ENCODE data around the gene PDE6B. TPM values are rescaled to one million over a fixed set of nuclear protein-coding genes. Genes with fewer than 3 reads are reported as not detected.
A peak's percentile ranks its signal among the peaks of the same experiment; 100 is the strongest.

PDE6B gene
- total and polyA plus RNA-seq, 4 donors: 1.1 to 4.0 (median 2.1) TPM

- ATAC-seq (ENCODE audit: low FRiP score) (no peak), DNase-seq (no peak)
- no peak overlapping the region for H3K27ac ChIP-seq (ENCODE audit: low read depth in 1 of 2, low read length in 2 of 2)
- H3K27me3 ChIP-seq (ENCODE audit: control insufficient read depth in 1 of 2, insufficient read depth in 2 of 2, low read length in 1 of 2): no peaks in the 10 kb centered on the region
- intact Hi-C loops (cut with DNase I): no loop called here
- no peaks in the 10 kb centered on the region for H3K9me3 ChIP-seq (ENCODE audit: control insufficient read depth, low read length)
- H3K4me3 ChIP-seq (ENCODE audit: low read length in 2 of 2): no peak overlapping the region
- WGBS, 2 donors: 90 to 91% methylated on average over 9 of the region's 9 CpGs
- no peaks in the 10 kb centered on the region for H3K36me3 ChIP-seq (ENCODE audit: control insufficient read depth in 1 of 2, insufficient read depth in 2 of 2, low read length in 1 of 2)
- H3K4me1 ChIP-seq (ENCODE audit: control insufficient read depth in 1 of 2, insufficient read depth in 2 of 2, low read length in 2 of 2): no peaks in the 10 kb centered on the region
Measured at GRCh38 chr4:712916-713632, 87.7 kb downstream of the PDE6B start.

GRCh38 chr4:714087-714486 lies 88.7 kb downstream of the PDE6B start:
- no peak overlapping the region for H3K4me3 ChIP-seq (ENCODE audit: low read length in 2 of 2)
- intact Hi-C loops (cut with DNase I): no loop called here
- H3K27me3 ChIP-seq (ENCODE audit: control insufficient read depth in 1 of 2, insufficient read depth in 2 of 2, low read length in 1 of 2): no peaks in the 10 kb centered on the region
- no peak for ATAC-seq (ENCODE audit: low FRiP score)
- no peak for DNase-seq
- no peaks in the 10 kb centered on the region for H3K36me3 ChIP-seq (ENCODE audit: control insufficient read depth in 1 of 2, insufficient read depth in 2 of 2, low read length in 1 of 2)
- H3K27ac ChIP-seq (ENCODE audit: low read depth in 1 of 2, low read length in 2 of 2): no peak overlapping the region
- WGBS, 2 donors: 91 to 95% methylated on average over 18 of the region's 18 CpGs
- no peaks in the 10 kb centered on the region for H3K4me1 ChIP-seq (ENCODE audit: control insufficient read depth in 1 of 2, insufficient read depth in 2 of 2, low read length in 2 of 2)
- H3K9me3 ChIP-seq (ENCODE audit: control insufficient read depth, low read length): no peaks in the 10 kb centered on the region

GRCh38 chr4:717601-718320 lies 92.4 kb downstream of the PDE6B start:
- 88 to 92% methylated on average over 34 of the region's 34 CpGs for WGBS, 2 donors
- no peak overlapping the region for H3K27ac ChIP-seq (ENCODE audit: low read depth in 1 of 2, low read length in 2 of 2)
- no peaks in the 10 kb centered on the region for H3K36me3 ChIP-seq (ENCODE audit: control insufficient read depth in 1 of 2, insufficient read depth in 2 of 2, low read length in 1 of 2)
- H3K4me3 ChIP-seq (ENCODE audit: low read length in 2 of 2): no peak overlapping the region
- H3K27me3 ChIP-seq (ENCODE audit: control insufficient read depth in 1 of 2, insufficient read depth in 2 of 2, low read length in 1 of 2): no peaks in the 10 kb centered on the region
- intact Hi-C loops (cut with DNase I): no loop called here
- H3K4me1 ChIP-seq (ENCODE audit: control insufficient read depth in 1 of 2, insufficient read depth in 2 of 2, low read length in 2 of 2): no peaks in the 10 kb centered on the region
- DNase-seq: no peak
- ATAC-seq (ENCODE audit: low FRiP score): peak; percentile 16
- H3K9me3 ChIP-seq (ENCODE audit: control insufficient read depth, low read length): no peaks in the 10 kb centered on the region

GRCh38 chr4:718460-718859 lies 93.1 kb downstream of the PDE6B start:
- no peak overlapping the region for H3K4me3 ChIP-seq (ENCODE audit: low read length in 2 of 2)
- no peak for ATAC-seq (ENCODE audit: low FRiP score)
- H3K27me3 ChIP-seq (ENCODE audit: control insufficient read depth in 1 of 2, insufficient read depth in 2 of 2, low read length in 1 of 2): no peaks in the 10 kb centered on the region
- WGBS, 2 donors: 85 to 89% methylated on average over 8 of the region's 8 CpGs
- no peak overlapping the region for H3K27ac ChIP-seq (ENCODE audit: low read depth in 1 of 2, low read length in 2 of 2)
- intact Hi-C loops (cut with DNase I): no loop called here
- H3K4me1 ChIP-seq (ENCODE audit: control insufficient read depth in 1 of 2, insufficient read depth in 2 of 2, low read length in 2 of 2): no peaks in the 10 kb centered on the region
- no peak for DNase-seq
- no peaks in the 10 kb centered on the region for H3K9me3 ChIP-seq (ENCODE audit: control insufficient read depth, low read length)
- no peaks in the 10 kb centered on the region for H3K36me3 ChIP-seq (ENCODE audit: control insufficient read depth in 1 of 2, insufficient read depth in 2 of 2, low read length in 1 of 2)

Other genes starting within 250 kb of the PDE6B start
- gene ZNF721, start 126.4 kb upstream of the PDE6B start, total RNA-seq: 10 to 100 TPM; 26.4 to 33.7 TPM
- gene ZNF721, start 126.4 kb upstream of the PDE6B start, polyA plus RNA-seq: 10 to 100 TPM; 13.6 to 13.9 TPM
- 10 to 100 TPM; 45.3 to 72.1 TPM for gene PIGG, start 126.4 kb upstream of the PDE6B start, total RNA-seq
- 10 to 100 TPM; 13.4 to 45.1 TPM for gene PIGG, start 126.4 kb upstream of the PDE6B start, polyA plus RNA-seq
- not detected for gene TMEM271, start 49.3 kb upstream of the PDE6B start, total RNA-seq
- gene TMEM271, start 49.3 kb upstream of the PDE6B start, polyA plus RNA-seq: not detected
- gene ATP5ME, start 48.7 kb downstream of the PDE6B start, total RNA-seq: 100 to 1,000 TPM; 152 to 162 TPM
- 100 to 1,000 TPM; 492 to 599 TPM for gene ATP5ME, start 48.7 kb downstream of the PDE6B start, polyA plus RNA-seq
- 10 to 100 TPM in 1 of 2 donors, 1 to 10 TPM in 1; 5.7 to 11.5 TPM for gene MYL5, start 49.0 kb downstream of the PDE6B start, total RNA-seq
- 10 to 100 TPM; 15.4 to 19.8 TPM for gene MYL5, start 49.0 kb downstream of the PDE6B start, polyA plus RNA-seq
- gene SLC49A3, start 63.6 kb downstream of the PDE6B start, total RNA-seq: 10 to 100 TPM; 10.8 to 20.0 TPM
- 10 to 100 TPM in 1 of 2 donors, 1 to 10 TPM in 1; 3.0 to 22.9 TPM for gene SLC49A3, start 63.6 kb downstream of the PDE6B start, polyA plus RNA-seq
- 10 to 100 TPM; 35.7 to 59.4 TPM for gene PCGF3, start 80.3 kb downstream of the PDE6B start, total RNA-seq
- gene PCGF3, start 80.3 kb downstream of the PDE6B start, polyA plus RNA-seq: 10 to 100 TPM; 17.7 to 38.3 TPM
- gene CPLX1, start 200.6 kb downstream of the PDE6B start, total RNA-seq: 10 to 100 TPM in 1 of 2 donors, 1 to 10 TPM in 1; 5.2 to 13.7 TPM
- under 1 TPM; 0.13 to 0.50 TPM for gene CPLX1, start 200.6 kb downstream of the PDE6B start, polyA plus RNA-seq